Naive B cell (primary cell): ENCODE data around the gene ZNF700. TPM values are rescaled to one million over a fixed set of nuclear protein-coding genes. Genes with fewer than 3 reads are reported as not detected.
"Not testable (repeated sequence)": the region's sequence is repeated elsewhere in the genome, so short reads cannot be mapped to it uniquely, and the experiment has no call there.

Source experiments
- ATAC-seq, 2 donors: fragments of 150-1000 bp; cut with Tn5 transposase; 2 replicates each; pipeline ENCODE4 v1.10.0; 2021; ENCODE audit warnings: low read depth in 2 of 2, mild to moderate bottlenecking in 2 of 2, moderate library complexity in 2 of 2
- DNase-seq: peaks from one replicate; pipeline ENCODE4 v3.0.0; 2022
- H3K27ac Mint-ChIP-seq, 6 donors: one replicate each; pipeline ENCODE4 v1.8.0; 2020 to 2022; ENCODE audit warnings: mild to moderate bottlenecking in 6 of 6, mixed read lengths in 6 of 6, moderate library complexity in 5 of 6, inconsistent platforms in 2 of 6
- H3K27me3 Mint-ChIP-seq, 3 donors: one replicate each; pipeline ENCODE4 v1.8.0; 2021 to 2022; ENCODE audit warnings: mixed read lengths in 3 of 3, mild to moderate bottlenecking in 1 of 3
- H3K36me3 Mint-ChIP-seq, 2 donors: one replicate each; pipeline ENCODE4 v1.8.0; 2020 to 2022; ENCODE audit warnings: mixed read lengths in 2 of 2, inconsistent platforms in 1 of 2, mild to moderate bottlenecking in 1 of 2
- H3K4me1 Mint-ChIP-seq, 3 donors: one replicate each; pipeline ENCODE4 v1.8.0; 2020 to 2022; ENCODE audit warnings: mixed read lengths in 3 of 3, inconsistent platforms in 1 of 3, mild to moderate bottlenecking in 1 of 3, moderate library complexity in 1 of 3
- H3K4me3 Mint-ChIP-seq, 8 donors: one replicate each; pipeline ENCODE4 v1.8.0; 2020 to 2022; ENCODE audit warnings: mild to moderate bottlenecking in 8 of 8, mixed read lengths in 8 of 8, moderate library complexity in 8 of 8, inconsistent platforms in 2 of 8
- H3K9me3 Mint-ChIP-seq, 7 donors: one replicate each; pipeline ENCODE4 v1.8.0; 2020 to 2022; ENCODE audit warnings: mixed read lengths in 7 of 7, mild to moderate bottlenecking in 5 of 7, inconsistent platforms in 2 of 7, moderate library complexity in 1 of 7
- polyA plus RNA-seq, 6 donors: library from polyadenylated mRNA; unstranded; fragments of 300-500 nt; fragmentation: Illumina TruSeq; gene quantifications; one replicate each; pipeline ENCODE4 v1.2.3, GENCODE V29; 2021; ENCODE audit warnings: low read depth in 6 of 6

Gene ZNF700
- polyA plus RNA-seq, 6 donors from 2014 or later, result 1.9 to 4.6 (median 3.3) TPM; not detected in 1

DNA sequence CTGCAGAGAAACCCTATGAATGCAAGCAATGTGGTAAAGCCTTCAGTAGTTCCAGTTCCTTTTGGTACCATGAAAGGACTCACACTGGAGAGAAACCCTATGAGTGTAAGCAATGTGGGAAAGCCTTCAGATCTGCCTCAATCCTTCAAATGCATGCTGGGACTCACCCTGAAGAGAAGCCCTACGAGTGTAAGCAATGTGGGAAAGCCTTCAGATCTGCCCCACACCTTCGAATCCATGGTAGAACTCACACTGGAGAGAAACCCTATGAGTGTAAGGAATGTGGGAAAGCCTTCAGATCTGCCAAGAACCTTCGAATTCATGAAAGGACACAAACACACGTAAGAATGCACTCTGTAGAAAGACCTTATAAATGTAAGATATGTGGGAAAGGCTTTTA, 54.6 kb downstream of the ZNF700 start:
- Mint-ChIP-seq H3K4me1 (peaks cover 0 to 3% (median 0%) of the 10 kb centered on the region in 3 donors), H3K27me3 (no peaks in the 10 kb centered on the region), H3K36me3 (peaks cover 33 to 36% of the 10 kb centered on the region in 2 donors), H3K9me3 (peaks cover 0 to 73% (median 63%) of the 10 kb centered on the region in 7 donors), H3K4me3 (no peak overlapping the region), H3K27ac (no peak overlapping the region)
- no peak for DNase-seq
- no peak for ATAC-seq

DNA sequence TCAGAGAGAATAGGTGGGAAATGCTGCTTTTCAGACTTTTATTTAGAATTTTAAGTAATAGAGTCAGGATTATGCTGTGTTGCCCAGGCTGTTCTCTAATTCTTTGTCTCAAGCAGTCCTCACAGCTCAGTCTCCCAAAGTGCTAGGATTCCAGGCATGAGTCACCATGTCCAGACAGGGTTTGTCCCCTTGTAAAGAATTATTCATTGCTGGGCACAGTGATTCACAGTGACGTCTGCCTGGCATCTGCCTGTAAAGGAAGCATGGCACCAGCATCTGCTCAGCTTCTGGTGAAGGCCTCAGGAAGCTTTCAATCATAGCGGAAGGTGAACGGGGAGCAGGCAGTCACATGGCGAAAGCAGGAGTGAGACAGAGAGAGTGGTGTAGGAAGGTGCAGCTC, 57.6 kb downstream of the ZNF700 start:
- no peak for ATAC-seq
- H3K4me3 Mint-ChIP-seq, result peak overlapping the region in 1 of 8 donors; percentile 30
- H3K36me3 Mint-ChIP-seq, result peaks cover 24 to 26% of the 10 kb centered on the region in 2 donors
- H3K27me3 Mint-ChIP-seq, result no peaks in the 10 kb centered on the region
- no peak for DNase-seq
- H3K27ac Mint-ChIP-seq, result no peak overlapping the region
- H3K9me3 Mint-ChIP-seq, result peaks cover 0 to 54% (median 48%) of the 10 kb centered on the region in 7 donors
- H3K4me1 Mint-ChIP-seq, result peaks cover 7 to 8% (median 7%) of the 10 kb centered on the region in 3 donors

- Mint-ChIP-seq H3K27me3 (no peaks in the 10 kb centered on the region), H3K27ac (no peak overlapping the region), H3K4me1 (peaks cover 15 to 22% (median 18%) of the 10 kb centered on the region in 3 donors), H3K36me3 (peaks cover 0 to 2% of the 10 kb centered on the region in 2 donors), H3K9me3 (peaks cover 0 to 29% (median 23%) of the 10 kb centered on the region in 7 donors), H3K4me3 (peak overlapping the region in 2 of 8 donors; percentile 6 to 60)
- ATAC-seq (no peak), DNase-seq (no peak)
These were observed 60.1 kb downstream of the ZNF700 start for GRCh38 chr19:11984986-11985385.

DNA sequence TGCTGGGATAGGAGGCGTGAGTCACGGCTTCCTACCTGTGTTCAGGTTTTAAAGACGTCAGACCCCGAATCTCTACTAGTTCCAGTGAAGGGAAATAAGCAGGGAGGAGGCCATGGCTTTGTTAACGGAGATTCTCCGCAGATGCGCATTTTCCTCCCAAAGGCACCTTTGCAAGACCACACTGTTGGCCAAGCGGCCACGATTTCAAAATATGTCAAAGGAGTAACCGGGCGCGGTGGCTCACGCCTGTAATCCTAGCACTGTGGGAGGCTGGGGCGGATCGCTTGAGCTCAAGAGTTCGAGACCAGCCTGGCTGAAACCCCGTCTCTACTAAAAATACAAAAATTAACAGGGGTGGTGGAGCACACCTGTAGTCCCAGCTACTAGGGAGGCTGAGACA, 61.8 kb downstream of the ZNF700 start:
- no peaks in the 10 kb centered on the region for H3K36me3 Mint-ChIP-seq
- peaks cover 0 to 13% (median 6%) of the 10 kb centered on the region in 7 donors for H3K9me3 Mint-ChIP-seq
- H3K4me3 Mint-ChIP-seq, result peak overlapping the region in 7 of 8 donors; percentile 20 to 100 (median 99)
- peaks cover 20 to 28% (median 26%) of the 10 kb centered on the region in 3 donors for H3K4me1 Mint-ChIP-seq
- no peaks in the 10 kb centered on the region for H3K27me3 Mint-ChIP-seq
- no peak for ATAC-seq
- H3K27ac Mint-ChIP-seq, result peak overlapping the region in 1 of 6 donors; percentile 57
- no peak for DNase-seq

- Mint-ChIP-seq H3K9me3 (peaks cover 0 to 6% (median 2%) of the 10 kb centered on the region in 7 donors), H3K27ac (peak overlapping the region; percentile 95 to 99 (median 98)), H3K27me3 (no peaks in the 10 kb centered on the region), H3K36me3 (no peaks in the 10 kb centered on the region), H3K4me3 (peak overlapping the region; percentile 96 to 100 (median 99)), H3K4me1 (peaks cover 24 to 35% (median 33%) of the 10 kb centered on the region in 3 donors)
- peak; percentile 89 for DNase-seq
- ATAC-seq, result peak; percentile 91 to 93
These were observed 62.7 kb downstream of the ZNF700 start for GRCh38 chr19:11987405-11988281.

DNA sequence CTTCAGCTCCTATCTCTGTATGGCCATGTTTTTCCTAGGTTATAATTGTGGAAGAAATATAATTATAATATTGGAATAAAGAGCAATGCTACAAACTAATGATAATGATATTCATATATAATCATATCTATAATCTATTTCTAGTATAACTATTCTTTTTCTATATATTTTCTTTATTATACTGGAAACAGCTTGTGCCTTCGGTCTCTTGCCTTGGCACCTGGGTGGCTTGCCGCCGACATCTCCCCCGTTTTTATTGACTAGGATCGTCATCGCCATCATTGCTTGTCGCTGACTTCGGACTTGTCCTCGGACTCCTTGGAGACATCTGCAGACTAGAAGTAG, 64.2 kb downstream of the ZNF700 start:
- no peaks in the 10 kb centered on the region for H3K27me3 Mint-ChIP-seq
- peaks cover 32 to 47% (median 36%) of the 10 kb centered on the region in 3 donors for H3K4me1 Mint-ChIP-seq
- DNase-seq, result no peak
- ATAC-seq, result no peak
- H3K4me3 Mint-ChIP-seq, result peak overlapping the region; percentile 96 to 100 (median 99)
- peaks cover 0 to 2% (median 0%) of the 10 kb centered on the region in 7 donors for H3K9me3 Mint-ChIP-seq
- H3K27ac Mint-ChIP-seq, result peak overlapping the region in 5 of 6 donors; percentile 95 to 99 (median 98)
- no peaks in the 10 kb centered on the region for H3K36me3 Mint-ChIP-seq

DNA sequence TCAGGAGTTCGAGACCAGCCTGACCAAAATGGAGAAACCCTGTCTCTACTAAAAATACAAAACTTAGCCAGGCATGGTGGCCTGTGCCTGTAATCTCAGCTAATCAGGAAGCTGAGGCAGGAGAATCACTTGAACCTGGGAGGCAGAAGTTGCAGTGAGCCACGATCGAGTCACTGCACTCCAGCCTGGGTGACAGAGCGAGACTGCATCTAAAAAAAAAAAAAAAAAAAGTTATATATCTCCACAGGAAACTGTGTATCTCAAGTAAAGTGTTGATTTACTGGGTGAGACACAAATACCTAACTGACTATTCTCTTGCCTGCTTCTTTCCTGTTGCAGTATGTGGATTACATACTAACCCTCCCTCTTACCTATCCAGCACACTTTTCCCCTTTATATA, 67.0 kb downstream of the ZNF700 start:
- Mint-ChIP-seq H3K27ac (peak overlapping the region in 1 of 6 donors; percentile 50), H3K4me3 (peak overlapping the region in 1 of 8 donors; percentile 0), H3K4me1 (peaks cover 25 to 47% (median 42%) of the 10 kb centered on the region in 3 donors)
- H3K36me3 Mint-ChIP-seq, H3K27me3 Mint-ChIP-seq, ATAC-seq, DNase-seq, H3K9me3 Mint-ChIP-seq: not testable (repeated sequence)

DNA sequence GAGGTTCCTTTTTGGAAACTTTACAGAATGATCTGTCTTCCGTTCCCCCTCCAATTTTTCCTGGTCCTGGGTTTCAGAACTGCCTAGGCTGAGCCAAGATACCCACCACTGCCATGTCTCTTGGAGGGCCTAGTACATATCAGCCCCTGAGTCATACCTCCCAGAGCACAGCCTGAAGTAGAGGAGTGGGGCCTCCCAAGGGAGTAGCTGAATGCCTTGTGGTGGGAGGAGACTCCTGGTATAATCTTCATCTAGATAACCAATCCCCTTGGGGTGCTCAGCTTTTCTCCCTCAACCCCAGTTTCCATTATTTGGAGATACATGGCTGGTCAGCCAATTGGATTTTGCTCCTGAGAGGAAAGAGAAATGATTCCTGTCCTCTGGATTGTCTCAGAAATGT, 70.3 kb downstream of the ZNF700 start:
- DNase-seq, result no peak
- H3K4me1 Mint-ChIP-seq, result peaks cover 32 to 51% (median 41%) of the 10 kb centered on the region in 3 donors
- no peak overlapping the region for H3K4me3 Mint-ChIP-seq
- H3K36me3 Mint-ChIP-seq, result no peaks in the 10 kb centered on the region
- no peaks in the 10 kb centered on the region for H3K27me3 Mint-ChIP-seq
- no peak for ATAC-seq
- H3K9me3 Mint-ChIP-seq, result no peaks in the 10 kb centered on the region
- no peak overlapping the region for H3K27ac Mint-ChIP-seq

Other genes with a start within 250 kb of the ZNF700 start
- gene ZNF823, start 186.2 kb upstream of the ZNF700 start, polyA plus RNA-seq, result 1 to 10 TPM in 5 of 6 donors, not detected in 1; 1.2 to 3.0 (median 1.7) TPM
- 10 to 100 TPM in 5 of 6 donors, 1 to 10 TPM in 1; 5.9 to 16.0 (median 13.7) TPM for gene ZNF441, start 158.1 kb upstream of the ZNF700 start, polyA plus RNA-seq
- under 1 TPM in 3 of 6 donors, not detected in 3; 0.25 to 0.40 (median 0.29) TPM for gene ZNF491, start 126.6 kb upstream of the ZNF700 start, polyA plus RNA-seq
- 1 to 10 TPM; 1.5 to 7.4 (median 3.2) TPM for gene ZNF440, start 110.8 kb upstream of the ZNF700 start, polyA plus RNA-seq
- gene ZNF439, start 76.4 kb upstream of the ZNF700 start, polyA plus RNA-seq, result 10 to 100 TPM in 1 of 6 donors, 1 to 10 TPM in 4, not detected in 1; 7.4 to 13.6 (median 9.3) TPM
- gene ZNF69, start 37.3 kb upstream of the ZNF700 start, polyA plus RNA-seq, result 1 to 10 TPM in 3 of 6 donors, under 1 TPM in 3; 0.30 to 2.3 (median 0.95) TPM
- 1 to 10 TPM in 5 of 6 donors, not detected in 1; 3.8 to 8.2 (median 6.0) TPM for gene ZNF763, start 39.9 kb downstream of the ZNF700 start, polyA plus RNA-seq
- gene ZNF433, start 110.6 kb downstream of the ZNF700 start, polyA plus RNA-seq, result 10 to 100 TPM in 1 of 6 donors, 1 to 10 TPM in 5; 2.2 to 11.0 (median 5.0) TPM
- under 1 TPM in 2 of 6 donors, not detected in 4; 0.14 to 0.27 TPM for gene ZNF878, start 127.9 kb downstream of the ZNF700 start, polyA plus RNA-seq
- 10 to 100 TPM in 5 of 6 donors, 1 to 10 TPM in 1; 6.5 to 44.1 (median 19.2) TPM for gene ZNF844, start 139.6 kb downstream of the ZNF700 start, polyA plus RNA-seq
- 1 to 10 TPM; 1.8 to 5.5 (median 2.9) TPM for gene ZNF20, start 215.2 kb downstream of the ZNF700 start, polyA plus RNA-seq
- gene ZNF625, start 231.6 kb downstream of the ZNF700 start, polyA plus RNA-seq, result 1 to 10 TPM in 2 of 6 donors, under 1 TPM in 3, not detected in 1; 0.47 to 1.2 (median 0.95) TPM
- gene ZNF136, start 238.0 kb downstream of the ZNF700 start, polyA plus RNA-seq, result 10 to 100 TPM; 21.6 to 33.2 (median 25.2) TPM